Thoracic aorta (tissue), 2 donors: ENCODE data around the gene FDXR. TPM values are rescaled to one million over a fixed set of nuclear protein-coding genes. Genes with fewer than 3 reads are reported as not detected.

ENCODE experiments used
- ATAC-seq: fragments of 150-250 bp; one replicate; pipeline ENCODE4 v1.8.0; 2017; ENCODE audit warnings: low read depth; ENCODE audit not compliant: insufficient number of reproducible peaks, low FRiP score
- DNase-seq: peaks from one replicate; pipeline ENCODE4 v3.0.0-alpha.2; 2020; ENCODE audit warnings: low spot score
- H3K27ac ChIP-seq, 2 donors: fragments of 200-600 bp; sonication (generic); 1 replicate in 1 of 2; 2 replicates in 1 of 2; pipeline ENCODE4 v1.5.1; 2016; ENCODE audit warnings: mild to moderate bottlenecking in 2 of 2, moderate library complexity in 2 of 2
- H3K27me3 ChIP-seq: fragments of 200-600 bp; sonication (generic); replicated peaks from 2 replicates; pipeline ENCODE4 v1.6.0; 2016; ENCODE audit warnings: mild to moderate bottlenecking; ENCODE audit not compliant: insufficient read depth
- H3K36me3 ChIP-seq: fragments of 200-600 bp; sonication (generic); one replicate; pipeline ENCODE4 v1.5.1; 2016
- H3K4me1 ChIP-seq, 2 donors: fragments of 200-600 bp; sonication (generic); 1 replicate in 1 of 2; 2 replicates in 1 of 2; pipeline versions ENCODE4 v1.5.1 to v1.6.0; 2016; ENCODE audit warnings: low read depth in 2 of 2, mild to moderate bottlenecking in 1 of 2; ENCODE audit not compliant: control insufficient read depth in 1 of 2
- H3K4me3 ChIP-seq: fragments of 200-600 bp; sonication (generic); 2 replicates; pipeline ENCODE4 v1.5.1; 2016; ENCODE audit warnings: mild to moderate bottlenecking
- H3K9me3 ChIP-seq: fragments of 200-600 bp; sonication (generic); 2 replicates; pipeline ENCODE4 v1.5.1; 2016
- total RNA-seq, 2 donors: library from RNA; depleted of rRNA; stranded (reverse); fragments of >200 nt; gene quantifications; one replicate each; pipeline versions ENCODE4 v1.1.0 to v1.2.3, GENCODE V29; 2016
- TF ChIP-seq, protein P1 (sequence below): fragments of 200-600 bp; sonication (generic); IDR thresholded peaks from one replicate; pipeline ENCODE4 v1.5.1; 2019; ENCODE audit warnings: antibody characterized with exemption

The FDXR gene
- total RNA-seq, 2 donors from 2014 or later = 4.4 to 9.7 TPM

DNA sequence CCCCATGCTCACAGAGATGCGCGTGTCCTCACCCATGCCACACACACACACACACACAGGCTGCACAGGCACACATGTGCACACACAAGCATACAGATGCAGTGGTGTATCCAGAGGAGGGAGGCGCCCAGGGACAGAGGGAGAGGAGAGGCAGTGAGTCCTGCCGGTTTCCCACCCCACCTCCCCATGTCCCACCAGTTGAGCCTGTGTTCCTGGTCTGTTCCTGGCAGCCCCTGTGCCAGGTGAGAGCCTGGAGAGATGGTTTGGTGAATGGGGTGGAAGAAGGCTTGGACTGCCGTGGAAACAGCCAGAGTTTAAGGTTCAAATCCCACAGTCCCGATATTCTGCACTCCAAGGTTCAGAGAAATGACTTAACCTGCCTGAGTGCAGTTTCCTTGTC lies 30.9 kb upstream of the FDXR start:
- Histone ChIP-seq H3K27me3 (no peaks in the 10 kb centered on the region), H3K36me3 (no peaks in the 10 kb centered on the region), H3K27ac (no peak overlapping the region), H3K4me1 (no peaks in the 10 kb centered on the region), H3K4me3 (no peak overlapping the region), H3K9me3 (no peaks in the 10 kb centered on the region)
- TF ChIP-seq, protein P1, sequence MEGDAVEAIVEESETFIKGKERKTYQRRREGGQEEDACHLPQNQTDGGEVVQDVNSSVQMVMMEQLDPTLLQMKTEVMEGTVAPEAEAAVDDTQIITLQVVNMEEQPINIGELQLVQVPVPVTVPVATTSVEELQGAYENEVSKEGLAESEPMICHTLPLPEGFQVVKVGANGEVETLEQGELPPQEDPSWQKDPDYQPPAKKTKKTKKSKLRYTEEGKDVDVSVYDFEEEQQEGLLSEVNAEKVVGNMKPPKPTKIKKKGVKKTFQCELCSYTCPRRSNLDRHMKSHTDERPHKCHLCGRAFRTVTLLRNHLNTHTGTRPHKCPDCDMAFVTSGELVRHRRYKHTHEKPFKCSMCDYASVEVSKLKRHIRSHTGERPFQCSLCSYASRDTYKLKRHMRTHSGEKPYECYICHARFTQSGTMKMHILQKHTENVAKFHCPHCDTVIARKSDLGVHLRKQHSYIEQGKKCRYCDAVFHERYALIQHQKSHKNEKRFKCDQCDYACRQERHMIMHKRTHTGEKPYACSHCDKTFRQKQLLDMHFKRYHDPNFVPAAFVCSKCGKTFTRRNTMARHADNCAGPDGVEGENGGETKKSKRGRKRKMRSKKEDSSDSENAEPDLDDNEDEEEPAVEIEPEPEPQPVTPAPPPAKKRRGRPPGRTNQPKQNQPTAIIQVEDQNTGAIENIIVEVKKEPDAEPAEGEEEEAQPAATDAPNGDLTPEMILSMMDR = no peak
- no peak for DNase-seq
- no peak for ATAC-seq

DNA sequence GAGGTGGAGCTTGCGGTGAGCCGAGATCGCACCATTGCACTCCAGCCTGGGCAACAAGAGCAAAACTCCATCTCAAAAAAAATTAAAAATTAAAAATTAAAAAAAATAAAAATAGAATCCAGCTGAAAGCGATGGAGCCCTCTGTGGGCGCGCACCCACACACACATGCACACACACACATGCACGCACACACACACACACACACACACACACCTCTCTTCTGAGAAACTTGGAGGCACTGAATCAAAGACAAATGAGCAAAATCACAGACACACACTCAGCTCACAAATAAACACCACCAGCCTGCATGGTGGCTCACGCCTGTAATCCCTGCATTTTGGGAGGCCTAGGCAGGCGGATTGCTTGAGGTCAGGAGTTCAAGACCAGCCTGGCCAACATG lies 30.2 kb upstream of the FDXR start:
- ATAC-seq = no peak
- TF ChIP-seq, protein P1 = no peak
- Histone ChIP-seq H3K4me1 (no peaks in the 10 kb centered on the region), H3K9me3 (no peaks in the 10 kb centered on the region), H3K4me3 (no peak overlapping the region), H3K27me3 (no peaks in the 10 kb centered on the region), H3K36me3 (no peaks in the 10 kb centered on the region), H3K27ac (no peak overlapping the region)
- no peak for DNase-seq

DNA sequence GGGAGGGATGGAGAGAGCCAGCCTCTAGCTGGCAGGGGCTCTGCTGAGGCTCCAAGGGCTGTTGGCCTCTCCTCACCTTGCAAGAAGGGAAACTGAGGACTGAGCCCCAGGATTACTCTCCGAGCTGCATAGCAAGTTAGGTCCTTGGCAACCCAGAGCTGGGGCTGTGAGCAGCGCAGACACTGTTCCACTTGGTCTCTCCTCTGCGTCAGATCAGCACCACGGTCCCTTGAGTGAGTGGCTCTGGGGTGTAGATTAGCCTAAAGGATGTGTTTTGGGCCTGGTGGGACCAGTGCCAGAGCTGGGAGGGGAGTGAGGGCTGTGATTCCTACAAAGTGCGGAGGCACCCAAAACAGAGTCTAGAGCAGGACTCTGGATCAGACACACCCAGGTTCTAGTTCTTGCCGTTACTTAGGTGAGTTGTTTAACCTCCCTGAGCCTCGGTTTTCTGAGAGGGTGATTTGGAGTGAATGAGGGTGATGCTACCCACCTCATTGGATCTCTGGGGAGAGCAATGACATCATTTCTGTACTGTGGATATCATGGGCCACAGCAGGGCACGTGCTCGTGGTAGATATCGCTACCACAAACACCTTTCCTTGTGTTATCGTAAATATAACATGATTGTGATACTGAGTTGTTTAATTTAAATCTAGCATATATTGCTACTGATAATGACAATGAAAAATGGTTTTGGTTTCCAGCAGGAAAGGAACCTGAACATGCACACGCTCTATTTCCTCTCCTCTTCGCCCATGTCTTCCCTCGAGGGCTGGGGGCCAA lies 28.8 kb upstream of the FDXR start:
- no peak overlapping the region for H3K27ac ChIP-seq
- no peaks in the 10 kb centered on the region for H3K36me3 ChIP-seq
- H3K9me3 ChIP-seq = no peaks in the 10 kb centered on the region
- ATAC-seq (no peak), DNase-seq (no peak)
- TF ChIP-seq, protein P1 = no peak
- no peaks in the 10 kb centered on the region for H3K4me1 ChIP-seq
- no peak overlapping the region for H3K4me3 ChIP-seq
- H3K27me3 ChIP-seq = no peaks in the 10 kb centered on the region

DNA sequence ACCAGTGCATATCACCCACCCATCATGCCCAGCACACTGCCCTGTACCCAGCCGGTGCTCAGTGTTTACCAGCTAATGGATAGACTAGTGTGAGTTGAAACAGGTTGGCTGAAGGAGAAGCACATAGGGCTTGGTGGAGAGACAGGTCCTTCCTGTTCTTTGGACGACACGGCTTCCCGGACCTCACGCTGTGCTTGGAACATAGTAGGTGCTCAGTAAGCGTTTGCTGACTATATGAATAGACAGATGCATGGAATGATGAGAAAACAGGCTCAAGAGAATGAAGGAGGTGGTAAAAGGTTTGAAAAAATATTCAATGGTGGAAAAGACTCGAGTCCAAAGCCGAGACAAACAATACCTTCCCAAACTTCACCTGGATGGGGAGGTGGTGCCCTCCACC lies 27.4 kb upstream of the FDXR start:
- no peaks in the 10 kb centered on the region for H3K9me3 ChIP-seq
- H3K27ac ChIP-seq = no peak overlapping the region
- no peaks in the 10 kb centered on the region for H3K36me3 ChIP-seq
- no peaks in the 10 kb centered on the region for H3K27me3 ChIP-seq
- TF ChIP-seq, protein P1 = no peak
- ATAC-seq = no peak
- no peaks in the 10 kb centered on the region for H3K4me1 ChIP-seq
- no peak overlapping the region for H3K4me3 ChIP-seq
- DNase-seq = no peak

DNA sequence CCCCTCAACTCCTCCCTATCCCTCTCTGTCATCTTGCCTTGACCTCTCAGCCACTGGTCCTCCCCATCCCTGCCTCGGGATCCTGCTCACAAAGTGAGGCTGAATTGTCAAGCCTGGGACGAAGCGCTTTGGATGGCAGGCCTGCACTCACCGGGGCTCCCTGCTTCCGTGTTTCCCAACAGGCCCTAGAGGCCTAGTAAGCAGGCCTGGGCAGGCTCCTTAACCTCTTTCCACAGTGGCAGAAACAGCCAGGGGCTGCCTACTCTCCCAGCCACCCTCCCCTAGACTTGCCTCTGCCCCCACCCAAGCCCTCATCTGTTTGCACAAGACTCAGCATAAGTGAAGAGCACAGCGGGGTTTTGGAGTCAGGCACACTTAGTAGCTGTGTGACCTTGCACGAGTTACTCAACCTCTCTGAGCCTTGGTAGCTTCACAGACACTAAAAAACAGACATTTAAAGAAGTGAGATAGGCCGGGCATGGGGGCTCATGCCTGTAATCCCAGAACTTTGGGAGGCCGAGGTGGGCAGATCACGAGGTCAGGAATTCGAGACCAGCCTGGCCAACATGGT lies 25.7 kb upstream of the FDXR start:
- H3K4me1 ChIP-seq = peaks cover 0 to 3% of the 10 kb centered on the region in 2 donors
- H3K27ac ChIP-seq = no peak overlapping the region
- TF ChIP-seq, protein P1 = no peak
- H3K36me3 ChIP-seq = no peaks in the 10 kb centered on the region
- ATAC-seq (no peak), DNase-seq (no peak)
- no peaks in the 10 kb centered on the region for H3K27me3 ChIP-seq
- no peak overlapping the region for H3K4me3 ChIP-seq
- no peaks in the 10 kb centered on the region for H3K9me3 ChIP-seq
